K562 (cell line): Measurements from ENCODE around the gene COL6A1. TPM values are rescaled to one million over a fixed set of nuclear protein-coding genes. Genes with fewer than 3 reads are reported as not detected.

ENCODE experiments used
- ATAC-seq: fragments of 200-7000 bp; cut with Tn5 transposase; 3 replicates; pipeline ENCODE4 v1.9.1; 2020; ENCODE audit warnings: moderate library complexity
- BruUV-seq: library from RNA; stranded (reverse); fragments of 400-500 nt; replicated peaks from 2 replicates; lab custom pipeline; 2021; lab: Mats Ljungman, UMichigan
- CTCF ChIA-PET: fragments of 300-600 bp; formaldehyde crosslinking; extraction: SDS; loops from one replicate; lab custom pipeline; 2021; ENCODE audit warnings: low intra/inter-chr PET ratio; lab: Yijun Ruan, JAX
- POLR2A ChIA-PET: fragments of 300-600, 350-650 bp; sonication (Branson Sonifier 250); formaldehyde crosslinking; extraction: SDS; loops from one replicate; lab custom pipeline; 2021; ENCODE audit warnings: antibody characterized with exemption, inconsistent platforms; lab: Yijun Ruan, JAX
- DNase-seq, 4 experiments: peaks; one replicate each; pipeline versions ENCODE4 v3.0.0 to v3.0.0-alpha.2; 2011 to 2018; ENCODE audit warnings: low spot score in 3 of 4, mixed read lengths in 3 of 4; ENCODE audit errors: extremely low read depth in 1 of 4
- FAIRE-seq: peaks from 2 replicates; lab custom pipeline; 2011; peaks lifted over from hg19 to GRCh38; lab: Jason Lieb, UNC
- H2AFZ ChIP-seq: 2 replicates; pipeline ENCODE4 v1.6.0; 2011; ENCODE audit warnings: low read depth, low read length, control low read depth, inconsistent platforms
- H3K27ac ChIP-seq: fragments of 200-600 bp; 3 replicates; pipeline ENCODE4 v1.8.0; 2011; ENCODE audit warnings: low read depth, mild to moderate bottlenecking, control low read depth, inconsistent platforms, low read length, moderate library complexity, mixed read lengths; ENCODE audit errors: extremely low read depth
- H3K27me3 ChIP-seq, 2 experiments: fragments of 300-600 bp in 1 of 2; 2 replicates in 1 of 2; 3 replicates in 1 of 2; pipeline versions ENCODE4 v1.6.0 to v1.8.0; 2011; ENCODE audit warnings: inconsistent platforms in 2 of 2, low read length in 2 of 2, mild to moderate bottlenecking in 1 of 2, mixed read lengths in 1 of 2, moderate library complexity in 1 of 2; ENCODE audit not compliant: control insufficient read depth in 2 of 2, insufficient read depth in 2 of 2
- H3K36me3 ChIP-seq: fragments of 300-600 bp; 3 replicates; pipeline ENCODE4 v1.8.0; 2011; ENCODE audit warnings: mild to moderate bottlenecking, low read length, inconsistent platforms; ENCODE audit not compliant: control insufficient read depth, insufficient read depth
- H3K4me1 ChIP-seq, 2 experiments: fragments of 200-600 bp in 1 of 2; replicated peaks in 1 of 2; 2 replicates in 1 of 2; 3 replicates in 1 of 2; pipeline versions ENCODE4 v1.5.1 to v1.8.0; 2011; ENCODE audit warnings: inconsistent platforms in 2 of 2, low read length in 2 of 2, mild to moderate bottlenecking in 1 of 2, mixed read lengths in 1 of 2, moderate library complexity in 1 of 2; ENCODE audit not compliant: control insufficient read depth in 2 of 2, insufficient read depth in 2 of 2
- H3K4me2 ChIP-seq: 2 replicates; pipeline ENCODE4 v1.6.1; 2011; ENCODE audit warnings: low read length, control low read depth, inconsistent platforms, mixed read lengths; ENCODE audit not compliant: insufficient read depth
- H3K4me3 ChIP-seq: fragments of 200-600 bp; sonication (generic), shearing (Covaris generic); 2 replicates; pipeline ENCODE4 v1.5.1; 2016; ENCODE audit warnings: control low read depth, inconsistent platforms
- H3K79me2 ChIP-seq: fragments of 200-600 bp; 3 replicates; pipeline ENCODE4 v1.8.0; 2011; ENCODE audit warnings: low read length, inconsistent platforms; ENCODE audit not compliant: control insufficient read depth, insufficient read depth
- H3K9ac ChIP-seq, 2 experiments: 2 replicates each; pipeline versions ENCODE4 v1.6.0 to v1.6.1; 2011; ENCODE audit warnings: low read depth in 2 of 2, low read length in 2 of 2, control low read depth in 1 of 2, inconsistent platforms in 1 of 2, mild to moderate bottlenecking in 1 of 2, mixed read lengths in 1 of 2; ENCODE audit not compliant: insufficient read depth in 1 of 2
- H3K9me1 ChIP-seq: one replicate; pipeline ENCODE4 v1.6.0; 2011; ENCODE audit warnings: inconsistent platforms, mild to moderate bottlenecking, low read length, moderate library complexity; ENCODE audit not compliant: control insufficient read depth, insufficient read depth
- H3K9me3 ChIP-seq: replicated peaks from 2 replicates; pipeline ENCODE4 v1.5.1; 2011; ENCODE audit warnings: low read depth, low read length, inconsistent platforms; ENCODE audit not compliant: control insufficient read depth, insufficient read depth
- H4K20me1 ChIP-seq: replicated peaks from 2 replicates; pipeline ENCODE4 v1.6.1; 2011; ENCODE audit warnings: low read length, inconsistent platforms, mixed read lengths; ENCODE audit not compliant: control insufficient read depth, insufficient read depth
- CHD2 ChIP-seq: IDR thresholded peaks from 2 replicates; pipeline ENCODE4 v1.6.1; 2011; ENCODE audit warnings: low read depth, low read length
- ELF1 ChIP-seq: fragments of 200-800 bp; sonication (Bioruptor generic); IDR thresholded peaks from 2 replicates; pipeline ENCODE4 v1.6.1; 2016; ENCODE audit warnings: missing genetic modification characterization, missing compliant biosample characterization
- ETV5 ChIP-seq: sonication (generic); formaldehyde crosslinking; IDR thresholded peaks from 2 replicates; pipeline ENCODE4 v1.4.0; 2020; ENCODE audit warnings: low read depth, mild to moderate bottlenecking, missing genetic modification reagents
- FUS ChIP-seq: fragments of 200-400 bp; formaldehyde crosslinking; optimal IDR thresholded peaks from 2 replicates; pipeline ENCODE3; 2017; ENCODE audit warnings: low read depth, low read length
- HIVEP1 ChIP-seq: fragments of 250-450 bp; sonication (Bioruptor Pico); IDR thresholded peaks from 2 replicates; pipeline ENCODE4 v1.4.0; 2020; ENCODE audit warnings: mild to moderate bottlenecking
- SUPT5H ChIP-seq: fragments of 450-650 bp; IDR thresholded peaks from 2 replicates; pipeline ENCODE4 v1.6.1; 2016
- WGBS: fragments of 100-300 bp; shearing (Covaris generic); methylation state at CpG from one replicate; pipeline ENCODE4 v1.1.6; 2016; ENCODE audit warnings: low coverage, mixed read lengths; ENCODE audit not compliant: insufficient coverage; ENCODE audit errors: missing lambda C conversion rate; 5-methylcytosine and 5-hydroxymethylcytosine counted together
- in situ Hi-C: fragments of 300-500 bp; cut with MboI; formaldehyde crosslinking; loops from 4 replicates; pipeline ENCODE4 v1.15.0; 2018; ENCODE audit warnings: inconsistent platforms, mixed read lengths
- intact Hi-C: fragments of 100-400 bp; cut with micrococcal nuclease; formaldehyde crosslinking; loops from 2 replicates; pipeline ENCODE4 v1.14.2; 2022
- polyA plus RNA-seq, 8 experiments: library from polyadenylated mRNA; depleted of rRNA in 4 of 8; stranded (reverse) in 5 of 8; unstranded in 3 of 8; fragments of >200 nt; fragmentation: Nextera tagmentation in 2 of 8; fragmentation: Illumina TruSeq in 1 of 8; extraction: Ambion mirVana in 2 of 8; extraction: Trizol in 1 of 8; gene quantifications; 2 replicates each; pipeline versions ENCODE4 v1.2.1 to v1.2.3, GENCODE V29; 2011 to 2014; ENCODE audit warnings: inconsistent platforms in 1 of 8, missing spikeins in 1 of 8
- total RNA-seq, 7 experiments: library from RNA; depleted of rRNA in 6 of 7; stranded (reverse); fragments of >200 nt in 6 of 7; fragmentation: Illumina TruSeq in 2 of 7; extraction: Trizol in 2 of 7; gene quantifications; 2 replicates each; pipeline versions ENCODE4 v1.2.1 to v1.2.3, GENCODE V29; 2011 to 2021; ENCODE audit warnings: low replicate concordance in 1 of 7
- TF ChIP-seq, protein P1 (sequence below): IDR thresholded peaks from 2 replicates; pipeline ENCODE4 v1.6.1; 2011; ENCODE audit not compliant: insufficient read length; ENCODE audit errors: extremely low read depth
- TF ChIP-seq, protein P2 (sequence below): fragments of 450-650 bp; IDR thresholded peaks from 2 replicates; pipeline ENCODE4 v1.6.1; 2014; ENCODE audit warnings: low read depth, mild to moderate bottlenecking, moderate library complexity, borderline replicate concordance
- TF ChIP-seq, protein P3 (sequence below): fragments of 450-650 bp; IDR thresholded peaks from 2 replicates; pipeline ENCODE4 v1.6.1; 2016; ENCODE audit warnings: borderline replicate concordance
- TF ChIP-seq, protein P4 (sequence below): fragments of 250-450 bp; sonication (Bioruptor Pico); IDR thresholded peaks from 2 replicates; pipeline ENCODE4 v1.9.0; 2021; ENCODE audit warnings: mild to moderate bottlenecking
- TF ChIP-seq, protein P5 (sequence below): sonication (generic); formaldehyde crosslinking; IDR thresholded peaks from 2 replicates; pipeline ENCODE4 v1.8.0; 2023; ENCODE audit warnings: missing genetic modification reagents, mild to moderate bottlenecking, borderline replicate concordance

Gene COL6A1
- total and polyA plus RNA-seq, 9 of the 15 experiments (the other 6 are each of a cell fraction or from before 2014, with no cell fraction given), result 0.07 to 1.3 (median 0.14) TPM; not detected in 3

DNA sequence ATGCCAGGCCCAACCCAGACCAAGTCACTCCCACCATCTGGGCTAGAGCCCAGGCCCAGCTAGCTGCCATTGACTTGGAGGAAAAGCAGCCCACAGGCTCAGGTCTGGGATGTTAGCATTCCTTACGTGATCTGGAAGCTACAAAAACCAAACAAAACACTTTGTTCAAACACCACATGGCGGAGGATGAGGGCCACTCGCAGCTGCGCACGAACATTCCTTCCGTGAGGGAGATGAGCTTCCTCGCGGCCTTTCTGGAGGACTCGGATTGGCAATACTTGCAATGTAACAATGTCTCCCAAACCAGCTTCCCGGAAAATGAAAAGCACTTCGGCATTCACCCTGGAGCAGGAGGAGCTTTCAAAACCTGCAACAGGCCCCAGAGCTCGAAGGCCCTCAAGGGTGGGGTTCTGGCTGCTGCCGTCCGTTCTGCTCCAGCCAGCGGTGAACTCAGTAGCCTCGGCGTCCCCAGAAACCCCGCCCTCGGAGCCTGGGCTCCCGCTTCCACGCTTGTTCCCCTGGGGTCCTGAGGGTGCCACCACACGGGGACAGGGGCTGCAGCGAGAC is 40.5 kb downstream of the COL6A1 start:
- BruUV-seq, result no TSS peak
- 16% methylated on average over 23 of the region's 23 CpGs for WGBS
- peak; percentile 81 for ATAC-seq
- in situ Hi-C loops (no loop called here), intact Hi-C loops (no loop called here)
- Histone ChIP-seq H3K36me3 (no peaks in the 10 kb centered on the region), H3K9me1 (peaks cover 6% of the 10 kb centered on the region), H3K79me2 (no peaks in the 10 kb centered on the region), H4K20me1 (no peaks in the 10 kb centered on the region), H3K4me3 (peak overlapping the region; percentile 35), H3K9me3 (no peaks in the 10 kb centered on the region), H3K4me1 (peaks cover 4 to 13% of the 10 kb centered on the region in 2 experiments; a peak in 4 of 5 replicates), H3K9ac (peak overlapping the region; percentile 27 to 78; a peak in 3 of 4 replicates), H3K27ac (no peak overlapping the region), H3K27me3 (peaks cover 0 to 9% of the 10 kb centered on the region in 2 experiments; a peak in 3 of 5 replicates), H2AFZ (peak overlapping the region; percentile 92), H3K4me2 (peak overlapping the region; percentile 73)
- ChIA-PET POLR2A (interaction anchor here (0.6 kb wide), 2 partner anchors 81 to 100 kb away, joined by 3 to 4 read pairs; no protein-coding TSS in a partner anchor), CTCF (no interaction called here)
- DNase-seq, result no peak
- no peak for FAIRE-seq
- TF ChIP-seq HIVEP1 (CRISPR knock-in tag) (no peak), CHD2 (no peak), SUPT5H (no peak), FUS (no peak), ETV5 (CRISPR knock-in tag) (0 out of 2 replicates have a peak, but pooled peaks have one; percentile 37), ELF1 (0 out of 2 replicates have a peak, but pooled peaks have one; percentile 13)
- TF ChIP-seq, protein P1, sequence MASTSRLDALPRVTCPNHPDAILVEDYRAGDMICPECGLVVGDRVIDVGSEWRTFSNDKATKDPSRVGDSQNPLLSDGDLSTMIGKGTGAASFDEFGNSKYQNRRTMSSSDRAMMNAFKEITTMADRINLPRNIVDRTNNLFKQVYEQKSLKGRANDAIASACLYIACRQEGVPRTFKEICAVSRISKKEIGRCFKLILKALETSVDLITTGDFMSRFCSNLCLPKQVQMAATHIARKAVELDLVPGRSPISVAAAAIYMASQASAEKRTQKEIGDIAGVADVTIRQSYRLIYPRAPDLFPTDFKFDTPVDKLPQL, result no peak
- TF ChIP-seq, protein P2, sequence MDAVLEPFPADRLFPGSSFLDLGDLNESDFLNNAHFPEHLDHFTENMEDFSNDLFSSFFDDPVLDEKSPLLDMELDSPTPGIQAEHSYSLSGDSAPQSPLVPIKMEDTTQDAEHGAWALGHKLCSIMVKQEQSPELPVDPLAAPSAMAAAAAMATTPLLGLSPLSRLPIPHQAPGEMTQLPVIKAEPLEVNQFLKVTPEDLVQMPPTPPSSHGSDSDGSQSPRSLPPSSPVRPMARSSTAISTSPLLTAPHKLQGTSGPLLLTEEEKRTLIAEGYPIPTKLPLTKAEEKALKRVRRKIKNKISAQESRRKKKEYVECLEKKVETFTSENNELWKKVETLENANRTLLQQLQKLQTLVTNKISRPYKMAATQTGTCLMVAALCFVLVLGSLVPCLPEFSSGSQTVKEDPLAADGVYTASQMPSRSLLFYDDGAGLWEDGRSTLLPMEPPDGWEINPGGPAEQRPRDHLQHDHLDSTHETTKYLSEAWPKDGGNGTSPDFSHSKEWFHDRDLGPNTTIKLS, result 0 out of 2 replicates have a peak, but pooled peaks have one; percentile 28
- TF ChIP-seq, protein P3, sequence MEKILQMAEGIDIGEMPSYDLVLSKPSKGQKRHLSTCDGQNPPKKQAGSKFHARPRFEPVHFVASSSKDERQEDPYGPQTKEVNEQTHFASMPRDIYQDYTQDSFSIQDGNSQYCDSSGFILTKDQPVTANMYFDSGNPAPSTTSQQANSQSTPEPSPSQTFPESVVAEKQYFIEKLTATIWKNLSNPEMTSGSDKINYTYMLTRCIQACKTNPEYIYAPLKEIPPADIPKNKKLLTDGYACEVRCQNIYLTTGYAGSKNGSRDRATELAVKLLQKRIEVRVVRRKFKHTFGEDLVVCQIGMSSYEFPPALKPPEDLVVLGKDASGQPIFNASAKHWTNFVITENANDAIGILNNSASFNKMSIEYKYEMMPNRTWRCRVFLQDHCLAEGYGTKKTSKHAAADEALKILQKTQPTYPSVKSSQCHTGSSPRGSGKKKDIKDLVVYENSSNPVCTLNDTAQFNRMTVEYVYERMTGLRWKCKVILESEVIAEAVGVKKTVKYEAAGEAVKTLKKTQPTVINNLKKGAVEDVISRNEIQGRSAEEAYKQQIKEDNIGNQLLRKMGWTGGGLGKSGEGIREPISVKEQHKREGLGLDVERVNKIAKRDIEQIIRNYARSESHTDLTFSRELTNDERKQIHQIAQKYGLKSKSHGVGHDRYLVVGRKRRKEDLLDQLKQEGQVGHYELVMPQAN, result no peak
- TF ChIP-seq, protein P4, sequence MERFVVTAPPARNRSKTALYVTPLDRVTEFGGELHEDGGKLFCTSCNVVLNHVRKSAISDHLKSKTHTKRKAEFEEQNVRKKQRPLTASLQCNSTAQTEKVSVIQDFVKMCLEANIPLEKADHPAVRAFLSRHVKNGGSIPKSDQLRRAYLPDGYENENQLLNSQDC, result no peak
- TF ChIP-seq, protein P5, sequence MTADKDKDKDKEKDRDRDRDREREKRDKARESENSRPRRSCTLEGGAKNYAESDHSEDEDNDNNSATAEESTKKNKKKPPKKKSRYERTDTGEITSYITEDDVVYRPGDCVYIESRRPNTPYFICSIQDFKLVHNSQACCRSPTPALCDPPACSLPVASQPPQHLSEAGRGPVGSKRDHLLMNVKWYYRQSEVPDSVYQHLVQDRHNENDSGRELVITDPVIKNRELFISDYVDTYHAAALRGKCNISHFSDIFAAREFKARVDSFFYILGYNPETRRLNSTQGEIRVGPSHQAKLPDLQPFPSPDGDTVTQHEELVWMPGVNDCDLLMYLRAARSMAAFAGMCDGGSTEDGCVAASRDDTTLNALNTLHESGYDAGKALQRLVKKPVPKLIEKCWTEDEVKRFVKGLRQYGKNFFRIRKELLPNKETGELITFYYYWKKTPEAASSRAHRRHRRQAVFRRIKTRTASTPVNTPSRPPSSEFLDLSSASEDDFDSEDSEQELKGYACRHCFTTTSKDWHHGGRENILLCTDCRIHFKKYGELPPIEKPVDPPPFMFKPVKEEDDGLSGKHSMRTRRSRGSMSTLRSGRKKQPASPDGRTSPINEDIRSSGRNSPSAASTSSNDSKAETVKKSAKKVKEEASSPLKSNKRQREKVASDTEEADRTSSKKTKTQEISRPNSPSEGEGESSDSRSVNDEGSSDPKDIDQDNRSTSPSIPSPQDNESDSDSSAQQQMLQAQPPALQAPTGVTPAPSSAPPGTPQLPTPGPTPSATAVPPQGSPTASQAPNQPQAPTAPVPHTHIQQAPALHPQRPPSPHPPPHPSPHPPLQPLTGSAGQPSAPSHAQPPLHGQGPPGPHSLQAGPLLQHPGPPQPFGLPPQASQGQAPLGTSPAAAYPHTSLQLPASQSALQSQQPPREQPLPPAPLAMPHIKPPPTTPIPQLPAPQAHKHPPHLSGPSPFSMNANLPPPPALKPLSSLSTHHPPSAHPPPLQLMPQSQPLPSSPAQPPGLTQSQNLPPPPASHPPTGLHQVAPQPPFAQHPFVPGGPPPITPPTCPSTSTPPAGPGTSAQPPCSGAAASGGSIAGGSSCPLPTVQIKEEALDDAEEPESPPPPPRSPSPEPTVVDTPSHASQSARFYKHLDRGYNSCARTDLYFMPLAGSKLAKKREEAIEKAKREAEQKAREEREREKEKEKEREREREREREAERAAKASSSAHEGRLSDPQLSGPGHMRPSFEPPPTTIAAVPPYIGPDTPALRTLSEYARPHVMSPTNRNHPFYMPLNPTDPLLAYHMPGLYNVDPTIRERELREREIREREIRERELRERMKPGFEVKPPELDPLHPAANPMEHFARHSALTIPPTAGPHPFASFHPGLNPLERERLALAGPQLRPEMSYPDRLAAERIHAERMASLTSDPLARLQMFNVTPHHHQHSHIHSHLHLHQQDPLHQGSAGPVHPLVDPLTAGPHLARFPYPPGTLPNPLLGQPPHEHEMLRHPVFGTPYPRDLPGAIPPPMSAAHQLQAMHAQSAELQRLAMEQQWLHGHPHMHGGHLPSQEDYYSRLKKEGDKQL (CRISPR knock-in tag), result 0 out of 2 replicates have a peak, but pooled peaks have one; percentile 19
